ENCODE data around the gene SEMA4C. TPM values are rescaled to one million over a fixed set of nuclear protein-coding genes. Genes with fewer than 3 reads are reported as not detected.
A peak's percentile ranks its signal among the peaks of the same experiment; 100 is the strongest.

The SEMA4C gene
- total and polyA plus RNA-seq, 9 of the 15 experiments (the other 6 are each of a cell fraction or from before 2014, with no cell fraction given): 0.32 to 59.7 (median 23.9) TPM

GRCh38 chr2:96918754-96919550, 49.1 kb upstream of the SEMA4C start (continued):
- no peak for TF ChIP-seq KAT2B (IDR thresholded peaks at IDR 0.05; ENCODE audit: low read depth, low read length)
- TF ChIP-seq ZNF431 (CRISPR knock-in tag; IDR thresholded peaks at IDR 0.05): no peak
- TF ChIP-seq PHB (CRISPR knock-in tag; IDR thresholded peaks at IDR 0.05): no peak
- TF ChIP-seq ERF (CRISPR knock-in tag; IDR thresholded peaks at IDR 0.05): peak; percentile 28; the same call in 1 of the 2 replicates
- no peak for TF ChIP-seq USF2 (CRISPR knock-in tag; IDR thresholded peaks at IDR 0.05)
- no peak for TF ChIP-seq NCOA4 (IDR thresholded peaks at IDR 0.05; ENCODE audit: partially characterized antibody)
- TF ChIP-seq POLR2A (conservative IDR thresholded peaks at IDR 0.05): no peak
- TF ChIP-seq WHSC1 (IDR thresholded peaks at IDR 0.05; ENCODE audit: low read length): no peak
- TF ChIP-seq HMGXB4 (CRISPR knock-in tag; IDR thresholded peaks at IDR 0.05): no peak
- TF ChIP-seq ZNF707 (CRISPR knock-in tag; conservative IDR thresholded peaks at IDR 0.05): no peak
- no peak for TF ChIP-seq GABPA (tag; conservative IDR thresholded peaks at IDR 0.05; ENCODE audit: low read depth)
- TF ChIP-seq RFX5 (IDR thresholded peaks at IDR 0.05; ENCODE audit: low read depth, low read length): no peak
- TF ChIP-seq PRDM10 (IDR thresholded peaks at IDR 0.05; ENCODE audit: partially characterized antibody): peak; percentile 10
- TF ChIP-seq ATF1 (CRISPR knock-in tag; IDR thresholded peaks at IDR 0.05): no peak
- peak; percentile 77 for TF ChIP-seq ATF1 (tag; IDR thresholded peaks at IDR 0.05)
- no peak for TF ChIP-seq HCFC1 (IDR thresholded peaks at IDR 0.05; ENCODE audit: low read depth, low read length)
- TF ChIP-seq ZNF717 (CRISPR knock-in tag; IDR thresholded peaks at IDR 0.05): no peak
- TF ChIP-seq DNMT1 (IDR thresholded peaks at IDR 0.05): 0 out of 2 replicates have a peak, but pooled peaks have one; percentile 14
- TF ChIP-seq E2F1 (CRISPR knock-in tag; IDR thresholded peaks at IDR 0.05): no peak
- peak; percentile 70 for TF ChIP-seq L3MBTL2 (IDR thresholded peaks at IDR 0.05)
- TF ChIP-seq POLR2H (tag; IDR thresholded peaks at IDR 0.05; ENCODE audit: low read depth): no peak
